Measurements from ENCODE around the gene REG3A.

DNA sequence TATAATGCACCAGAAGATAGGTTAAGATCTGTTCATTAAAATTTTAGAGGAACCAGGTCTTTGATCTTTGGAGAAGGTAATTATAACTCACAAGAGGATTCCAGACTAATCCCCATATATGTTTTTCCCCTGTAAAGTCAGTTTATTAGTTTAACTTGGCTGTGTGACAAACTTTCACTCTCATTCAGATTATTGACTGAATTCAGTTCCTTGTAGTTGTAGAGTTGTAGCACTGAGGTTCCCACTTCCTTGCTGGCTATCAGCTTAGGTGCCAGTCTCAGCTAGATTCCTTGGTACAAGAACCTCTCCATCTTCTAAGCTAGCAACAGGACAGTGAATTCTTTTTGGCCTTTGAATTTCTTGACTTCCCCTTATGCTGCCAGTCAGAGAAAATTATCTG lies 20.1 kb downstream of the REG3A start:
- TF ChIP-seq ZNF274 (IDR thresholded peaks at IDR 0.05; ENCODE audit: borderline replicate concordance, extremely low read depth, low read length) = no peak
- TF ChIP-seq CTCF (IDR thresholded peaks at IDR 0.05; ENCODE audit: control extremely low read depth in 1 of 3, insufficient read depth in 1 of 3, low read depth in 1 of 3, low read length in 3 of 3) = no peak

All from H1 (cell line).